ENCODE measurements around the gene RPA3. TPM values are rescaled to one million over a fixed set of nuclear protein-coding genes. Genes with fewer than 3 reads are reported as not detected.
A peak's percentile ranks its signal among the peaks of the same experiment; 100 is the strongest.
"Not testable (repeated sequence)": the region's sequence is repeated elsewhere in the genome, so short reads cannot be mapped to it uniquely, and the experiment has no call there.

Gene RPA3
- total RNA-seq, 1 experiment from 2014 or later, result 53.7 TPM

- in situ Hi-C loops (cut with HindIII; ENCODE audit: low pct_unique_long_range_greater_than_20kb, low sequenced_read_pairs), result no loop called here
- DNase-seq (ENCODE audit: low read depth, low spot score), result no peak
Observed at GRCh38 chr7:7703427-7703826, 15.0 kb downstream of the RPA3 start.

- in situ Hi-C loops (cut with HindIII; ENCODE audit: low pct_unique_long_range_greater_than_20kb, low sequenced_read_pairs), result no loop called here
Observed at GRCh38 chr7:7702826-7703225, 15.6 kb downstream of the RPA3 start.

GRCh38 chr7:7701527-7701926 lies 16.9 kb downstream of the RPA3 start:
- no peak for DNase-seq (ENCODE audit: low read depth, low spot score)
- in situ Hi-C loops (cut with HindIII; ENCODE audit: low pct_unique_long_range_greater_than_20kb, low sequenced_read_pairs), result no loop called here

More at GRCh38 chr7:7702826-7703225, 15.6 kb downstream of the RPA3 start:
- peak; percentile 22 for DNase-seq (ENCODE audit: low read depth, low spot score)

DNA sequence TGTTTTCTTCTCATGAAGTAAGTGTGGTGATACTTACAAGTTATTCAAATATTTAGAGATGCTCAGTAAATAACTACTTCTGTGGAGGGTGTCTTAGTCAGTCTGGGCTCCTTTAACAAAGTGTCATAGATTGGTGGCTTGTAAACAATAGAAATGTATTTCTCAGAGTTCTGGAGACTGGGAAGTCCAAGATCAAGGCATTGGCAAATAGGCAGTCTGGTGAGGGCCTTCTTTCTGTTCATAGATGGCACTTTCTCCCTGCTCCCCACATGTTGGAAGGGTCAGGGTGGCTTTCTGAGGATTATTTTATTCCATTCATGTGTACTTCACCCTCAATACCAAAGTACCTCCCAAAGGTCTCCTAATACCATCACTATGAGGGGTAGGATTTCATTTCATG lies 18.4 kb downstream of the RPA3 start:
- DNase-seq (ENCODE audit: low read depth, low spot score), result no peak
- in situ Hi-C loops (cut with HindIII; ENCODE audit: low pct_unique_long_range_greater_than_20kb, low sequenced_read_pairs), result no loop called here

GRCh38 chr7:7699380-7699779 lies 19.0 kb downstream of the RPA3 start:
- in situ Hi-C loops (cut with HindIII; ENCODE audit: low pct_unique_long_range_greater_than_20kb, low sequenced_read_pairs), result no loop called here

GRCh38 chr7:7698930-7699329 lies 19.5 kb downstream of the RPA3 start:
- in situ Hi-C loops (cut with HindIII; ENCODE audit: low pct_unique_long_range_greater_than_20kb, low sequenced_read_pairs), result no loop called here
- DNase-seq (ENCODE audit: low read depth, low spot score), result no peak

More at GRCh38 chr7:7699380-7699779, 19.0 kb downstream of the RPA3 start:
- no peak for DNase-seq (ENCODE audit: low read depth, low spot score)

DNA sequence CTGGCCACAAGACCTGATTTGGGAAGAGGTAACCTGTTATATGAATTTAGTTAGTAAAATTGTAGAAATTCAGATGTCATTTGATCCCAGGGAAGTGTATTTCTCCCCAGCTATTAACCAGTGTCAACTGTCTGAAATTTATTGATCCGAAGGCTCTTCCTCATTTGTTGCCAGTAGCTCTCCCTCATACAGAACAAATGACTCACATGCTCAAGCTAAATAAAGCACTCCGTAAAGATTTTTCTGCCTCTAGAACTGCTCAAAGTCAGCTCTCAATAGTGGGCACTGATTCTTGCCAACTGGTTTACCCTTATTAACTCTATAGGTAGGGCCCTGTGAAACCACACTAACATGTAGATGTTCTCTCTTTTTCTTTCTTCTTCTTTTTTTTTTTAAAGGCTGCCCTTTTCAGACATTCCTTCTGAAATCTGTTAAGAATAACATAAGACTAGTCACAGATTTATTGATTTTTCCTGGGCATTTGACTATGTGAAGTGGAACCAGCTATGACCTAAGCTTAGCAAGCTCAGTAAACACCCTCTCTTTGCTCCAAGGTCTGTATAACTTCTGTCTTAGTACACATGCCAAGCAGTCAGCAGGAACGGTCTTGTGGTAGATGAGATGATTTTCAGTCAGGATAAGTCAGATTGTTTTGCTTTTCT lies 21.8 kb downstream of the RPA3 start:
- in situ Hi-C loops (cut with HindIII; ENCODE audit: low pct_unique_long_range_greater_than_20kb, low sequenced_read_pairs), result no loop called here
- DNase-seq (ENCODE audit: low read depth, low spot score), result peak; percentile 32

GRCh38 chr7:7695111-7695817 lies 23.1 kb downstream of the RPA3 start:
- no peak for DNase-seq (ENCODE audit: low read depth, low spot score)
- in situ Hi-C loops (cut with HindIII; ENCODE audit: low pct_unique_long_range_greater_than_20kb, low sequenced_read_pairs), result no loop called here

DNA sequence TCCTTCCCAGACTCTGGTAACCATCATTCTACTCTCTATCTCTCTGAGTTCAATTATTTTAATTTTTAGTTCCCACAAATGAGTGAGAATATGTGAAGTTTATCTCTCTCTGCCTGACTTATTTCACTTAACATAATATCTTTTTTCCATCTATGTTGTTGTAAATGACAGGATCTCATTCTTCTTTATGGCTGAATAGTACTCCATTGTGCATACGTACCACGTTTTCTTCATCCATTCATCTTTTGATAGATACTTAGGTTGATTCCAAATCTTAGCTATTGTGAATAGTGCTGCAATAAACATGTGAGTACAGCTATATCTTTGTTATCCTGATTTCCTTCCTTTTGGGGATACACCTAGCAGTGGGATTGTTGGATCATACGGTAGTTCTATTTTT lies 23.9 kb downstream of the RPA3 start:
- DNase-seq (ENCODE audit: low read depth, low spot score), result no peak
- in situ Hi-C loops (cut with HindIII; ENCODE audit: low pct_unique_long_range_greater_than_20kb, low sequenced_read_pairs), result no loop called here

DNA sequence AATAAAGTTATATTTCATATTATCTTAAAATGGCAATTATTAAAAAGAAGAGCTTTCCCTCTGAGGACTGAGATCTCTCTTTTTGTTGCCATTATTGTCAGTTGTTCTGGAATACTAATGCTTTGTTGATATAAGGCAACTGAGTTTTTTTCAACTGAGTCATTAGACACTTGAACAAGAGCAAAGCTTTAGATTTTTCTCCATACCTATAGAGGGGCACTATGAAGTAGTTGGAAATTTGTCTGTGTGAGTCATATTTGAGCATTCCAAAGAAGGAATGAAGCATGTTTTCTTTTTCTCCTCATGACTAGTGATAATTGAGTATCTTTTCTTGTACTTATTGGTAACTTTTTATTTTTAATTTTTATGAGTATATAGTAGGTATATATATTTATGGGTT lies 24.5 kb downstream of the RPA3 start:
- in situ Hi-C loops (cut with HindIII; ENCODE audit: low pct_unique_long_range_greater_than_20kb, low sequenced_read_pairs), result no loop called here
- DNase-seq (ENCODE audit: low read depth, low spot score), result no peak

DNA sequence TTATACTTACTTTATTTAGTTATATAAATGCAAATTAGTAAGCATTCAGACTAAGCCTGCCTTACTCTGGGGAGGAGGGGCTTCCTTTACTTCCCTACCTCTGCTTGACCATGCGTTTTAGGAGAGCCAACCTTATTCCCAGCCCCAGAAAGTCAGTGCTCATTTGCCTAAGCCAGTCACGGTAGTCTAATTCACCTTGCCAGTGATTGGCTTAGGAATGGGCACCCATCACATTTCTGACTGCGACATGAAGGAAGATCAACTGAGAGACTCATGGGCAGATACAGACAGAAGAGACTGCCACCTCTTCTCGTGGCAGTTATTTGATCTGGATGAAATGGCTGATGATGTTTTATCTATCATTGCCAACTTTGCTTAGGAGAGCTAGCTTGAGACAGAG lies 29.5 kb downstream of the RPA3 start:
- in situ Hi-C loops (cut with HindIII; ENCODE audit: low pct_unique_long_range_greater_than_20kb, low sequenced_read_pairs), result no loop called here
- DNase-seq (ENCODE audit: low read depth, low spot score), result no peak

DNA sequence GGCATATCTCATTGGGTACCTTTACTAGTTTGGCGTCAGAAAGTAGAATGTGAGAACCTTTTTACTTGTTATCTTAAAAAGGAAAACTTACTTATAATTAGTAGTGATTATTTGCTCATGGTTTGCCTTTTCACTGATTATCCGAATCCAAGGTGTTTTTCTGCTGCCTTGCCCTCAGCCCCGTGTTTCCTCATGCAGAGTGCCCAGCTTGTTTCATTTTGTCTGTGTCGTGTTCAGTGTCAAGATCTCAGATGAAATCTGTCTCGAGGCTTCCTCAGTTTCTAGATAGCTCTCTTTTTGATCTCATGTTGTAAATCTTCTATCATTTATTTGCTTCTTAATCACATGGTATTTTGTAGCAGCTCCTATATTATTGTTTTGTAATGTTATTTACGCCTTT lies 30.1 kb downstream of the RPA3 start:
- in situ Hi-C loops (cut with HindIII; ENCODE audit: low pct_unique_long_range_greater_than_20kb, low sequenced_read_pairs), result no loop called here
- DNase-seq (ENCODE audit: low read depth, low spot score), result no peak

- in situ Hi-C loops (cut with HindIII; ENCODE audit: low pct_unique_long_range_greater_than_20kb, low sequenced_read_pairs), result no loop called here
- no peak for DNase-seq (ENCODE audit: low read depth, low spot score)
Observed at GRCh38 chr7:7687800-7688199, 30.6 kb downstream of the RPA3 start.

- no peak for DNase-seq (ENCODE audit: low read depth, low spot score)
- in situ Hi-C loops (cut with HindIII; ENCODE audit: low pct_unique_long_range_greater_than_20kb, low sequenced_read_pairs), result no loop called here
Observed at GRCh38 chr7:7686811-7687508, 31.4 kb downstream of the RPA3 start.

DNA sequence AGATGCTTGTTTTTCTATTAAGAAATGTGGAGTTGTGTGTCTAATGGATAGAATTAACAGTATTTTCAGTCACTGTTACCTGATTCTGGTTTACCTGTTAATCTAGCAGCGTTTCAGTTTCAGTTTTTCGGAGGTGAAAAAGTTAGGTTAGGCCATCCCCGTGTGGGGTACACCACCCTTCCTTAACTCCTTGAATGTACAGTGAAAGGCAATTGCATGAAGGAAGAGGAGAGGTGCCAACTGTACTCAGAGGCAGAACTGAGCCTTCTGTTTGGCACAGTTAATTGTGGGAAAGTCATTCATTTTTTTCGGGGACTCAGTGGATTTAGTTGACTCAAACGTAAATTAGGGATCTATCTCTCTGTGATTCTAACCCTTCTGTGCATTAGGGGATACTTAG lies 35.5 kb downstream of the RPA3 start:
- DNase-seq (ENCODE audit: low read depth, low spot score), result no peak
- in situ Hi-C loops (cut with HindIII; ENCODE audit: low pct_unique_long_range_greater_than_20kb, low sequenced_read_pairs), result no loop called here

DNA sequence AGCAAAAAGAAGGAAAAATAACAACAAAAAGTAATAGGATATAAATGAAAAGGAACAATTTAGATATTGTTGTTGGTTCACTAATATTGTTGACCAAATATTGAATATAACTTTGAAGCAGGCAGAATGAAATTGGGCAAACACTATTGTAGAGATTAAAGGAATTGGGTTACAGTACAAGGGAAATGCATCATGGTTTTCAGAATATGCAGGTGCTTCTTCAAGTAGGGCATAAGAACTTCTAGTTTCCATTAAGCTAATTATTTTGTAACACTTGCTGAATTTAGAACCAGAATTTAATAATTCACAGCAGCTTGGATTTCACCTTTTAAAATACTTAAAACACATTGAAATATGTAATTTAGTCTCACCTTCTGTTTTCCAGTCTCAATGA lies 36.5 kb downstream of the RPA3 start:
- in situ Hi-C loops (cut with HindIII; ENCODE audit: low pct_unique_long_range_greater_than_20kb, low sequenced_read_pairs), result no loop called here
- DNase-seq (ENCODE audit: low read depth, low spot score), result no peak

- in situ Hi-C loops (cut with HindIII; ENCODE audit: low pct_unique_long_range_greater_than_20kb, low sequenced_read_pairs), result no loop called here
- peak; percentile 91 for DNase-seq (ENCODE audit: low read depth, low spot score)
Observed at GRCh38 chr7:7681191-7681935, 37.0 kb downstream of the RPA3 start.

GRCh38 chr7:7679640-7680039 lies 38.8 kb downstream of the RPA3 start:
- in situ Hi-C loops (cut with HindIII; ENCODE audit: low pct_unique_long_range_greater_than_20kb, low sequenced_read_pairs), result not testable (repeated sequence)
- DNase-seq (ENCODE audit: low read depth, low spot score), result peak; percentile 22

Measured in SK-MEL-5 (cell line).